Activated gamma-delta T cell treated with anti-CD3 and anti-CD28 coated beads, Interleukin-2, amount 50 U/mL, for 16 hours (primary cell): ENCODE data around the gene KCNQ1.

Source experiments
- DNase-seq: peaks from one replicate; pipeline ENCODE4 v3.0.0-alpha.2; 2020; ENCODE audit warnings: low read depth

Gene KCNQ1

DNA sequence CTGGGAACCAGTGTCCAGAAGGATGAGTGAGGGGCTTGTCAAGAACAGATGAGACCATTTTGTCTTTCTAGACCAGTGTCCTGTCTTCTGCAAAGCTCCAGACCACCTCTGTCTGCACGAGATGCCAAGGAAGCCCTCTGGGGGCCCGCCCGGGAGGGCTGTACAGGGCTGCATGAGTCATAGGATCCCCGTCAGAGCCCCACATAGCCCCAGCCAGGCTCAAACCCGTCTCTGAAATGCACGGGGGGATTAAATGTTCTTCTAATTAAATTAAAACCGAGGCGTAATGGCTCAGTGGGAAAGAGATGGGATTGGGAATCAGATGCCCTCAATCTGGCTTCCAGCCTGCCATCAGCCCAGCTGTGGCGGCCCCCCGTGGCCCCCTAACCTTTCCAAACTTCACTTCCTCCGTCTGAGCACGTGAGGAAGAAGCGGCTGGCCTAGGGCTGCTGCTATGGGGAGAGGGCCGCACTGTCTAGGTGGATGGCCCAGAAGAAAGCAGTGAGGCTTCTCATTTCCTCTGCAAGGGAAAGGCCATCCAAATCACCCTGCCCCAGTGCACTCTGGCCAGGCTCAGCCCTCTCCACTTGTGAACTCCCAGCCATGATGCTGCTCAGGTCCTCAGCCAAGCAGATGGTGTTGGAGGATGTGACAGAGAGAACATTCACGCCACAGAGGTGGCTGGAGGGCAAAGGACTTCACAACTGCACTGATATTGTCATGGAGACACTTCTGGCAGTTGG, 222.2 kb downstream of the KCNQ1 start:
- no peak for DNase-seq

DNA sequence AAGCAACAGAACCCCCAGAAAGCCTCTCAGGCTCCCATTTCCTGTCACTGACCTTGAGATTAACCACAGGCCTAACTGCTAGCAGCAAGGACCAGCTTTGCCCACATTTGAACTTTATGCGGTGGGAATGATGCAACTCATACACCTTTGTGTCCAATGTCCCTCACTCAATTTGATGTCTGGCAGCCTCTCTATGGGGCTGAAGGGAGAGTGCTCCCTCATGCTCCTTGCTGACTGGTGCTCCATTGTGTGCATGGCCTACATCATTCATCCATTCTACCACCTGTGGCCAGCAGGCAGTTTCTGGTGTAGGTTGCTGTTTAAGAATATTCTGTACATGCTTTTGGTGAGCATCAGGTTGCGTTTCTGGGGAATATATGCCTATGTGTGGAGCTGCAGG, 223.1 kb downstream of the KCNQ1 start:
- DNase-seq: no peak

DNA sequence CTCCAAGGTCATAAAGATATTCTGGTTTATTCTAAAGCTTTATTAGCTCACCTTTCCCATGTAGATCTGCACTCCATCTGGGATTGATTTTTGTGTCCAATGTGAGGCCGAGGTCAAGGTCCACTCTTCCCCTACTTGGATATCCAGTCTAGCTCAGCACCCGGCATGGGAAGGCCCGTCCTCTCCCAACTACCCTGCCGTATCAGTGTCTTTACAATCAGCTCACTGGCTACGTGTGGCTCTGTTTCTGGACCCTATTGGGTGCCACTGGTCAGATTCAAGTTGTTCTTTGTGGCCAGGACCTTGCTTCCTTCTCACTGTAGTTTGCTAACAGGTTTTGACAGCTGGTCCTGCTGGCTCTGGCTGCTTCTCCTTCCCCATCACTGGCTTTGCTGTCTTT, 224.1 kb downstream of the KCNQ1 start:
- DNase-seq: no peak

DNA sequence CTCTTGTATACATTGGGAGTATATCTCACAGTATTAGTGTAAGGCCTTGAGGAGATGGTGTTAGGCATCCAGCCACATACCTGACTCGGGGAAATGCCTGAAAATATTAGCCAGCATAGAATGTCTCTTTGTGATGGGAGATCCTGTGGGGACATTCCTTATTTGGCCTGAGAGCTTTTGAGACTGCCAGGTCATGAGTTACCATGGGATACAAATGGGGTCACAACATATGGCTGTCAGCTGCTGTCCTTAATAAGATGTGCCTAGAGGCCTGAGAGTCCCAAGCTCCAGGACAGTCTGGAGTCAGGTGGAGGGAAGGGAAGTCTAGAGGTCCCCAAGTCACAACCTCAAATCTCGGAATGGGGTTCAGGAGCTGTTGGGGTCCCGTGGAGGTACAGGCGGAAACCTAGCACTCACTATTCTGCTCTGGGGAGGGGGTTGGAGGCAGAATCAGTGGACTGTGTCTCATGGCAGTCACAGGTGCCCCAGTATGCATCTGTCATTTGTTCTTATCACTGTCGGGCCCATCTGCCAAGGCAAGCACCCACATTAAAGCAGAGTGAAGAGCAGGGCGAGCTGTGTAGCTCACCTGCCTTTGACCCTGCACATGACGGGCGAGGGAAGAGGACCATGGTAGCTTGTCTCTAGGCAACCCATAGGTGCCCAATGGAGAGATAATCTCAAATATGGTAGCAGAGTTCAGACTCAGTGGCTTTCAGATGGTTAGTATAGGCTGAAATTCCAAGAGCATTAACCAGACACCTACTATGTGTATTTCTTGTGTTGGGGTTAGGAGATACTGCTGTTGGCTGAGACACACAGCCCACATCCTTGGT, 225.0 kb downstream of the KCNQ1 start:
- DNase-seq: no peak

DNA sequence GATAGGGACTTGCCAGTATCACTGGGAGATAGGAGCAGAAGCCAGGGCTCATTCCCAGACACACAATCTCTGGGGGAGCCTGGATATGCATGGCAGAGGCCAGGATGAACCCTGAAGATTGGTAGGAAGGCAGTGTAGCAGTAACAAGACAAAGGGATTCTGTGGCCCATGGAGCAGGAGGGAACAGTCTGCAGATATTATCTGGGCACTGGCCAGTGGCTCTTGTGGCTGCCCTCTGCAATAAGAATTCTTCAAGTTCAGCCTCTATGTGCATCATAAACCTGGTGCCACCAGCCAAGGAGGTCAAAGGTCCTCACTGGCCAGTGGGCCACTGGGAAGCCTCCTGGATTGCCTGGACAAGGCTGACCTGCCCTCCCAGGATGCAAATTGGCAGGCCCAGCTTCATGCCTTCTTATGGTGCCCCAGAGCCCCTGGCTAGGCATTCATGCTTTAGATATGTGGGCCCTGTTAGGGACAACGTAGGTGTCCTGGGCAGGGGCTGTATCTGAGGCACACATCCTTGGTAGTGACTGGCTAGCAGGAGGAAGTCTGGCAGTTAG, 225.8 kb downstream of the KCNQ1 start:
- no peak for DNase-seq

DNA sequence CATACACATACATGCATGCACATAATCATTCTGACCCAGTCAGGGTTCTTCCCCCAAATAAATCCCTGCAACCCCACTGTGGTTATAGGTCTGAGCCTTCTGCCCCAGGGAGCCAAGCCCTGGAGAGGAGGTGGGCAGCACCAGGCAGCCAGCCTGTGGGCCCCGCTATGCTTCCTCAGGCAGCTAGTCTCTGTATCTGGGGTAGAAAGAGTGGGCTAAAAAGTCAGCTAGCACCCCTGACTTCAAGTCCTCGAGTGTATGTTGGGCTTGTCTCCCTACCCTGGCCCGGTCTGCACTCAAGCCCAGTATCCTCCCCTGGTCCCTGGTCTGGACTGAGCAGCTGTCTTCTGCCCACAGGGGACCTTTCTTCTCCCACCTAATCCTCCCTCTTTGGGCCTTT, 226.9 kb downstream of the KCNQ1 start:
- no peak for DNase-seq

DNA sequence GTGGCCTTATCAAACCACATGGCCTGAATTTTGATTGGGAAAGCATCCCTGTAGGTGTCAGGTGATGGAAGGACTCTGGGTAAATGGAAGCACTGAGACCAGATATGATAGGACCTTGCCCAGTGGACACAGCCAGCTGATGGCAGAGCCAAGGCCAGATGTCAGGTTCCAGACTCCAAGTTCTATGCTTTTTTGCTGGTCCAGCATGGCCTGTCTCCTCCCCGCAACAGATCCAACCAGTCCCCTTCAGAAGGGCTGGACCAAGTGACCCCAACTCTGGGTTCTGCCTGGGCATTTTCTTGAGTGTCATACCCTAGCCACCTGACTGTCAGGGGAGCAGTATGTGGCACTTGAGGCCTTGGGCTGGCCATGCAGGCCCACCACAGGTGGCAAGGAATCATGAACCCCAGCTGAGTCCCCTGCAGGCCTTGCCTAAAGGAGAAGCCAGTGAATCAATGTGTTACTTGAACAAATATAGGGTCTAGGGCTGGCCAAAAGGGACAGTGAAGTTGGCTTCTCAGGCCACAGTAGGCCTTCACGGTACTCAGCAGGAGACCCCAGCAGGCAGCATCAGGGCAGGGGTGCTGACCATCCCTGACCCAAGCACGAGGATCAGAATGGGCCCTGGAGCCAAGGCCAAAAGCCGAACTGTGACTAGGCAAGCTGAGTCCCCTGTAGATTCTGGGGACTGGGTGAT, 227.9 kb downstream of the KCNQ1 start:
- no peak for DNase-seq

DNA sequence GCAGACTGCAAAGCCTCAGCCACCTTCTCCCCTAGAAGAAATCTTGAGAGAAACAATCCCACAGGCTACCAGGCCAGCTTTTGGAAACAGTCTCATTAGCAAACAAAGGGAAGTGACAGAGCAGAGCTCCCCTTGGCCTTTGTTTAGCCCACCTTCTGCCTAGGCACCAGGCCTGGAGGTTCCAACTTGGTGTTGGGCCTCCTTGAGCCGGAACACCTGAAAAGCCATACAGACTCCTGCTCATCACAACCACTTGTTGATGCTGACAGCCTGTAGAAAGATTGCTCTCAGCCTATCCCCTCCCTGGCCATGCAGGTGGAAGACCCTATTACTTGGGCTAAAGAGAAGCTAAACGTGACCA, 228.4 kb downstream of the KCNQ1 start:
- DNase-seq: no peak

DNA sequence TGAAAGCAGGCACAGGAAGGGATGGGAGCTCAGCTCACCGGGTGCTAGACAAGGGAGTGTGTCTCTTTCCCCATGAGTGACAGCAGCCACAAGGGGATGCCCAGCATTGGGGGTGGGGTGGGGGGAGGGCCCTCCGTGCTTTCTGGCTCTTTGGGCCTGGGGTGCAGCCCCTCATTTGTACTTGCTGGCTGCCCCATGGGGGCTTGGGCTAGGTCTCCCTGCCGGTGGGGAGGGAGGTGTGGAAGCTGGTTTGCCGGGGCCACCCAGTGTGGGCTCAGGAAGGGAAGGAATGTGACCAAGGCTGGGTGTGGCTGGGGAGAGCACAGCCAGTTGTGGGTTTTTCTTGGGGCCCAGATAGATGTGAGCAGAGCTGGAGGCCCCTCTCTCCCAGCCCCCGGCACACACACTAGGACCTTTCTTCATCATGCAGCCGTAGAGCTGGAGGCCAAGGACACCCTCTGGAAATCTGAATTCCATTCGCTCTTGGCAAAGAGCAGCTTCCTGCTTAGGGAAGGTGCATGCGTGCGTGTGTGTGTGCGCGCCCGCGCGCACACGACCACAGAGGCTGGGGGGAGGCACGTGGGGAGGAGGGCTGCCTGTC, 229.2 kb downstream of the KCNQ1 start:
- no peak for DNase-seq

DNA sequence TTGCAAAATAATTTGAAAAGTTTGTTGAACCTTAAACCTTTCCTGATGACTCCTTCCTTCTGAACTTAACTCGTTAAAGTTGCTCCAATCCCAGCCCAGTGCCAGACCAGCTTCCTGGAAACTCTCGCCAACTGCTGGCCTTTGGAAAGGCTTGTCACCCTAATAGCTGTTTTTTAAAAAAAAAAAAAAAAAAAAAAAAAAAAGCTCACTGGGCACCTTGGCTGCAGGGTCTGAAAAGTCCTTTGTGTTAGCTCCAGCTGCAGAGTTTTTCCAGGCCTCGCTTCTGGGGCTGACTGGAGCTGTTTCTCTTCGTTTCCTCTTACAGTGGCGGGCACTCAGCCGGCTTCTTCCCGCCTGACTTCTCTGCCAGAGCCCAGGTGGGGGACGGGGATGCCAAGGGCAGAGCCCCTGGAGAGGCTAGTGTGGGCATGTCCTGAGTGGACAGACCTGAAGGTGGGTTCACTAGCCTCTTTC, 229.9 kb downstream of the KCNQ1 start:
- no peak for DNase-seq

DNA sequence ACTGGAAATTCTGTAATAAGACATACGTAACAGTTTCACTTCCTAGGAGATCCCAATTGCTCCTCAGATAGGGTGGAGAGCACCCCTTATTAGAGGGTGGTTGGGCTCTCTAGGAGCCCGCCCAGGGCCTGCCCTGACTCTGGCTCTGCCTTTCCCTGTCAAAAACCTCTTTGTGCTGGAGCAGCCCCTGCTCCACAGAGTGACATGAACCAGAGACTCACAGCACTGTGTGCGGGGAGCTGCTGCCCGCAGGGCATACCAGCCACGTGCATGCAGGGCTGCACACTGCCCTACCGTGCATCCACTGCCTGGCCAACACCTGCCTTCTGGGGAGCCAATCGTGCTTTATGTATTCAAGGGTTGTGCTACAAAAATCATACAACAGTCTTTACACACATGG, 230.7 kb downstream of the KCNQ1 start:
- no peak for DNase-seq

DNA sequence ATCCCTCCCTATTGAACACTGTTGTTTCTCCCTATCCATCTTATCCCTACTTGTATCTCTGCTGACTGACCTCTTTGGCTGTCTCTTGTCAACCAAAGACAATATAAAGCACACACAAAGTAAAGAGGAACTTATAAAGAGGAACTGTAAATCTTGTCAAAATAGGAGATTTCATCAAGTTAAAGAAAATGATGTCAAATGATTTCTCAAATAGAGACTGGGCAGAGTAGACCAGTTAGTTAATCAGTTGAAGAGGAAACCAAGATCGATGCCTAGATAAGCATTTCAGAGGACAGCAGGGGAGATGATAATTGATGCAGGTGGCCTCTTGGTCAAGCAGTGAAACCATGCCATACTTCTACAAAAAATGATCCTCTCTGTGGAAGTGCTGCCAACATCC, 232.3 kb downstream of the KCNQ1 start:
- no peak for DNase-seq

DNA sequence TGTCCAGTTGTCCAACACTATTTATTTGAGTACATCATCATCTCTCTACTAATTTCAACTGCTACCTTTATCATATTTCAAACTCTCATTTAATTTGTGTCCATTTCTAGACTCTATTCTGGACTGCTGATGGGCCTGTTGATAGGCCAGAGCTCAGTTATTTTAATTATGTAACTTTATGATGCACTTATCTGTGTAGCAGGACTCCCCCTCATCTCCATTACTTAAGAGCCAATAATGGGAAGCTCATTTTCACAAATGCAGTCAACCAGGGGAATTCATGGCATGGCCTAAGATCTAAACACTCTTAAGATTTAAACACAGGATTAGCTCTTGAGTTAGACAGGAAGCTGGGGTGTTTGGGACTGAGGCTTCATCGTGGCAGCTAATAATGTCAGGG, 233.6 kb downstream of the KCNQ1 start:
- DNase-seq: no peak

DNA sequence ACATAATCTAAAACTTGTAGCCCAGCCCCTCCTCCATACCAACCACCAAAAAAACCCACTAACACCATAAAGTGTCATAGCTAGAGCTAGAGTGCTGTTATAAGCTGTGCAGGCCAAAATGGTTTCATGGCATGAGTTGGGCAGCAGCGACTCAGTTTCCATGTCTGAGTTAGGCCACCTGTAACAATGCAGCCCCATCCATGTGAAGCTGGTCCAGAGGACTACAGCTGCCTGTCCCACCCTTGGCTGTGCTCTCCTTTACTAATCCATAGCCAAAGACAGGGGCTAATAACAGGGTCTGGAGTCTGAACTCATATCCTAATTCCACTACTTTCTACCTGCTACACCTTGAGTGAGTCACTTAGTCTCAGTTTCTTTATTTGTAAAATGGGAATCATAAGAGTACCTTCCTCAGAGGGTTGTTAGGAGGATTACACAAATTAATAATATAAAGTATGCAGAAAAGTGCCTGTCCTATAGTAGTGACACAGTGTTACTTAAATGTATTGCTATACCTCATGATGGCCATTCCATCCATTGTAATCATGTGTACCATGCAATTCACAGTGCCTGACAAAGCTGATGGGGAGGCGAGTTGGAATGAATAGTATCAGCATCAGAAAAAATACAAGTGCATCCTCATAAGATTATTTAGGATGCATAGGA, 234.3 kb downstream of the KCNQ1 start:
- no peak for DNase-seq

DNA sequence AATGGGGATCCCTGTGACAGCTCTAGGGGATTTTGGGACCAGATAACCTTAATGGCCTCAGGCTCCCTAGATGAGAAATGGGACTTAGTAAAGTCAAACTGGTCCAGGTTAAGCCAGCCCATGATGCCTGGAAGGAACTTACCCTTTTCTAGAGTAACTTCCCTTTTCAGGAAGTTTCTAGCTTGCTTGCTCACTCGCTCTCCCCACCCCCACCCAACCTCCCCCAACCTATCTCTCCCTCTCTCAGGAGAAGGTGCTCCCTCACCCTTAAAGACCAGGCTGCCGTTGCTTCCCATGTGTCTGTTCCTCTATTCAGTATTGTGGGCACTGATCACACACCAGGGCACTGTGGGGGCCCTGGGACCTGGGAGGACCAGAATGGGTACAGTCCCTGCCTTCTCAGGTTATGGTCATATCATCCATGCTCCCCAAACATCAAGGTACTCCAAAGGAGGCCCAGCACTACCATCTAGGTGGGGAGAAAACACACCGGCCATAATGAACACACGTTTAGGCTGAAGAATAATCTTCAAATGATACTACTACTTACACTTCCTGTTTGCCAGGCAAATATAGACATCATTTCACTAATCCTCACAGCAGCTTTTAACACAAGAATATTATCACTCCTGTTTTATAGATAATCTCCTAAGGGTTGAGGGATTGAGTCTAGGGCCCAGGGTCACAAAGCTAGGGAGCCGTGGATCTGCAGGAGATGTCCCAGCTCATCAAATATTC, 236.8 kb downstream of the KCNQ1 start:
- no peak for DNase-seq

DNA sequence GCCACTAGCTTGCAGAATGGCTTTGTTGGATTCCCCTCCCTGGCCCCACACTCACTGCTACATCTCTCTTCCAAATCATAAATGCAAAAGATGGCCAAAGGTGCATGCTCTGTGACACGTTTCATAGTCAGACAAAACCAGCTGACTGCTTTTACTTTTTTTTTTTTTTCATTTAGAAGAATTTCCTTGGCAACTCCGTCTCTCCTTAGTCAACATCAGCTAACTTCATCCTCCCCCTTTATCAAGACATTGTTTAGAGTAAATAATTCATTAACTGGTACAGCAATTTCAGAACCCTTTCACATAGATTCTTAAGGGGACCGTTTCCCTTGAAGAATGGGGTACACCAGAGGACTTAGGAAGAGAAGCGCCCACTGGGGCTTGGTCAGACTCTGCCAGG, 239.0 kb downstream of the KCNQ1 start:
- no peak for DNase-seq

DNA sequence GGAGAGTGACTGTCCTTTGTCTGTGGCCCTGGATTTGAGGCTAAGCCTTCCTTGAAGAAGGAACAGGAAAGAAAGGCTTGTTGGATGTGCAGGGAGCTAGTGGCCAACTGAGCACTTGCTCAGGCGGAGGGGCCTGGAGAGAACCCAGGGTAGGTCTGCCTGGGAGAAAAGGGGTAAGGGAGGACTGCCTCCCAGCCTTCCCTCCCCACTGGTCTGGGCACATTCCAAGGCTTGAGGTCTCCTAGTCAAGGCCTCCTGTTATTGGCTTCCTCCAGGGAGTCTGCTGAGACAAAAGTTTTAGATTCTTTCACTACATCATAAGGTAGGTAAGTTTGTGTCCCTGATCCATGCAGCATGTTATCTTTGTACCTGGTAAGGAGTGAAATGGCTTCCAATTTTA, 239.8 kb downstream of the KCNQ1 start:
- DNase-seq: no peak

DNA sequence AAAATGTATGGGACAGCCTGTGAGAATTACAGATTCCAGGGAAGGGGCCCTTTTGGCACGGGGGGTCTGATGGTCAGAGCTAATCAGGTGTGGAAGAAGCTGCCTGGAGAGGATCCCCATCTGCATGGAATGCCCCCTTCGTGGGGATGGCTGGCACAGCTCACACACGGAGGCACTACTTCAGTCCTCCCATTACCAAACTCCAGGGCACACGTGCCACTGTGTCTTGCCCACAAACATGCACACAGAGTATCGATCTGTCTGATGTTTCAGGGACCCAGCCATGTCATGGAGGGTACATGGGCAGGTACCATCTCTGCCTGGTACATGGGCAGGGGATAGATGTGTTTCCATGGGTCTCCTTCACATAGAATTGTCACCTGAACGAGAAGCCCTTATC, 240.2 kb downstream of the KCNQ1 start:
- DNase-seq: no peak

DNA sequence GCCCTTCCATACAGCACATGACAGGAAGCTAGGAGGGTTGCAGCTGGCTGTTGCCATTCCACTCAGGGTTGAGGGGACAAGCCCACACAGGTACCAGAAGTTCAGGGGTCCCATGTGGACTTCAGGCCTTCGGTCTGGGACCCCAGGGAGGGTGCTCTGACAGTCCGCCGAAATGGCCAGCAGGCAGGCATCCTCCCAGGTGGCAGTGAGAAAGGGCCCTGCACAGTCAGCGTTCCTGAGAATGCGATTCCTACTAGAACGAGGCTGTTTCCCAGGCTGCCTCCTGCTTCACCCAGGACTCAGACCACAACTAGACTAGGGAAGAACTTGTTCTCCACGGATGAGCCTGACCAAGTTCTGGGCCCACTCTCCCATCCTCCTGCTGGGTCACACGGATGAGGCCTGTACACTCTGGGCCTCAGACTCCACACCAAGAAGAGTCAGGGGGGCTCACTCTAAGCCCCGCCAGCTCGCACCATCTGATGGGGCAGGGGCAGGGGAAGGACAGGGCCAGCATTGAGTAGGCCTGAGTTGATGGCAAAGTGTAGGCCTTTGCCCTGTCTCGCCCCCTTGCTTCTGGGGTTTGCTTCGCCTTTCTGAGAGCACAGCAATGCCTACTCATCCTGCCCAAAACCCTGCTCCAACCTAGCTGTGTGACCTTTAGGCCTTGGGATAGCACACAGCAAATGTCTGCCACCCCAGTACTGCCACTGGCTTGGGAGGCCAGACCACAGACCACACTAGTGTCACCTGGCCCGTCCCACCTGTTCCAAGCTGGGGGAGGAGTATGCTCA, 241.0 kb downstream of the KCNQ1 start:
- DNase-seq: no peak
